GM12875 (cell line): Measurements from ENCODE around the gene KRTAP10-6.

ENCODE experiments used
- H3K4me3 ChIP-seq: one replicate; pipeline ENCODE4 v1.5.1; 2011; ENCODE audit warnings: low read depth, low read length, control low read depth
- TF ChIP-seq, protein P1 (sequence below): IDR thresholded peaks from 2 replicates; pipeline ENCODE4 v1.5.1; 2011; ENCODE audit warnings: low read depth, mild to moderate bottlenecking, control low read depth, inconsistent platforms, low read length, moderate library complexity, borderline replicate concordance; ENCODE audit not compliant: insufficient read depth

Gene KRTAP10-6

DNA sequence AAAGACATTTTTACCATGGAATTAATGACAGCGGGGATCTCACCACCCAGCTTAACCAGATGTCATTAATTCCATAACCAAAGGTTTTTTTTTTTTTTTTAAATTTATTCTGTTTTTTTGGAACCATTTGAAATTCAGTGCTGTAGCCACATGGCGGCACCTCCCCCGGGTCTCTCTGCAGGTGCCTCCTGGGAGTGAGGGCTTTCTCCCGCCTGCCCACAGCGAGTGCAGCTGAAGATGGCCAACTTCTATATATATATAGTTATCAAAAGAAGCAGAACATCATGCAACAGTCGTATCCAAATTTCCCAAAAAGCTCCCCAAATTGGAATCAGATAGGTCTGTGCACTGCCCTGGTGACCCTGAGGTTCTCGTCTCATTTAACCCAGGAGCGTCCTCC lies 23.2 kb upstream of the KRTAP10-6 start:
- no peak overlapping the region for H3K4me3 ChIP-seq
- TF ChIP-seq, protein P1, sequence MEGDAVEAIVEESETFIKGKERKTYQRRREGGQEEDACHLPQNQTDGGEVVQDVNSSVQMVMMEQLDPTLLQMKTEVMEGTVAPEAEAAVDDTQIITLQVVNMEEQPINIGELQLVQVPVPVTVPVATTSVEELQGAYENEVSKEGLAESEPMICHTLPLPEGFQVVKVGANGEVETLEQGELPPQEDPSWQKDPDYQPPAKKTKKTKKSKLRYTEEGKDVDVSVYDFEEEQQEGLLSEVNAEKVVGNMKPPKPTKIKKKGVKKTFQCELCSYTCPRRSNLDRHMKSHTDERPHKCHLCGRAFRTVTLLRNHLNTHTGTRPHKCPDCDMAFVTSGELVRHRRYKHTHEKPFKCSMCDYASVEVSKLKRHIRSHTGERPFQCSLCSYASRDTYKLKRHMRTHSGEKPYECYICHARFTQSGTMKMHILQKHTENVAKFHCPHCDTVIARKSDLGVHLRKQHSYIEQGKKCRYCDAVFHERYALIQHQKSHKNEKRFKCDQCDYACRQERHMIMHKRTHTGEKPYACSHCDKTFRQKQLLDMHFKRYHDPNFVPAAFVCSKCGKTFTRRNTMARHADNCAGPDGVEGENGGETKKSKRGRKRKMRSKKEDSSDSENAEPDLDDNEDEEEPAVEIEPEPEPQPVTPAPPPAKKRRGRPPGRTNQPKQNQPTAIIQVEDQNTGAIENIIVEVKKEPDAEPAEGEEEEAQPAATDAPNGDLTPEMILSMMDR = no peak

DNA sequence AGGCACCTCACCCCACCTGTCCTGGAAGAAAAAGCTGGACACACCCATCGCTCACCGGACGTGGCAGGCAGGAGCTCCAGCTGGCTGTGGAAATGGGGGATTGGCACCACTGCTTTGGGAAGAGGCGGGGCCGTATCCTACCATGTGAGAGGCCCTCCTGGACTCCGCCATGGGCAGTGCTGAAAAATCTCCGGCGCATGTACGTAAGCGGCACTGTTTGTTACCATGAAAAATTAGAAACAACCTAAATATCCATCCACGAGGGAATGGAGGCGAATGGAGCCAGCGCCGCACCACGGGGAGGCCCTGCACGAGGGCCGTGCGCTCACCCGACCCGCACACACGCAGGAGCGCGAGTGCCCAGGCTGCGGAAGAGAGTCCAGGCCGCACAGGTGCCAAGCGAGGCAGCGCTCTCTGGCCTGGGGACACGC lies 22.7 kb upstream of the KRTAP10-6 start:
- no peak overlapping the region for H3K4me3 ChIP-seq
- TF ChIP-seq, protein P1 = no peak

GRCh38 chr21:44614161-44614631 lies 21.9 kb upstream of the KRTAP10-6 start:
- H3K4me3 ChIP-seq = no peak overlapping the region
- TF ChIP-seq, protein P1 = no peak

DNA sequence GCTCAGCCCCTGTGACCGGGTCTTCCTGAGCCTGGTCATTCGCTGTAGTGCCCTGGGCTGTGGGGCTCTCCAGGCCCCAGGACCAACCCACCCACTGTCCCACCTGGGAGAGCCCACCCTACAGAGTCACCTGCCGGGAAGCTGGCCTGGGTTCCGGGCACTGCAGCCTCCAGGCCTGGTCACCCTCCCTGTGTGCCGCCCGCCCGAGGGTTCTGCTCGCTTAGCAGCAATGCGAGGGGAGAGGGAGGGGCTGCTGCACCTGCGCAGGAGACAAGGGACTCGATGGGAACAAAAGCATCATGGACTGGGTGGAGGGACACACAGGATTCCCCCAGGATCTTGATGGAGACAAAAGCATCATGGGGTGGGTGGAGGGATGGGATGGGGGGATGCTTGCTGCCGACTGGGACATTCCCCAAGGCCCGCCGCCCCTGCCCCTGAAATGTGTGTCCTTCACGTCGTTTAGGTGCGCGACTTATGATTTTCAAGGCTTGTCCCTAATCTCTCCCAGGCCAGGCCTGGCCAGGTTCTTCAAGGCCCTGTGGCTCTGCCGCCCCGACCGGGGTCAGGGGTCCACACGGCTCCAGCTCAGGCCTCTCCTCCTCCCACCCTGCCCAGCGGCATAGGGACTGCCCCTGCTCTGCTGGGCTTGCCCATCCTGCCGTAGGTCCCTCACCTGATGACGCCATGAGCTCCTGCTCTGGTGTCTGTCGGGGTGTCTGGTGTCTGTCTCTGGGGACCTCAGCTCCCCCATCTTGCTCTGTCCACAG lies 21.3 kb upstream of the KRTAP10-6 start:
- H3K4me3 ChIP-seq = no peak overlapping the region
- TF ChIP-seq, protein P1 = no peak

DNA sequence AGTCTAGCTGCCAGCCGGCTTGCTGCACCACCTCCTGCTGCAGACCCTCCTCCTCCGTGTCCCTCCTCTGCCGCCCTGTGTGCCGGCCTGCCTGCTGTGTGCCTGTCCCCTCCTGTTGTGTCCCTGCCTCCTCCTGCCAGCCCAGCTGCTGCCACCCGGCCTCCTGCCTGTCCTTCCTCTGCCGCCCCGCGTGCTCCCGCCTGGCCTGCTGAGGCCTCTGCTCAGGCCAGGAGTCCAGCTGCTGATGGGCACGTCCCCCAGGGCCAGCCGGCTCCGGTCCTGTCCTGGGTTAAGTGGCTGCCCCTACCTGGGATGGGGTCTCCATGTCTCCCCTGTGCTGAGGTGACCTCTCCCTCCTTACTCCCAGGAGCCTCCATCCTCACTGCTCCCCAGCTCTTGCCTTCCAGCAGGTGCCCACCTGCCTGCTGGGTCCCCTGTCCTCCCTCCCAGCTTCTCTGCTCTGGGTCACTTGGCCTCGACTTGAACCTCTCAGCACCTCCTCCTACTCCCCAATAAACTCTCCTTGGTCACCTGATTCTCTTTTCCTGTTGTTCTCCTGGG lies 20.4 kb upstream of the KRTAP10-6 start:
- TF ChIP-seq, protein P1 = no peak
- H3K4me3 ChIP-seq = no peak overlapping the region

DNA sequence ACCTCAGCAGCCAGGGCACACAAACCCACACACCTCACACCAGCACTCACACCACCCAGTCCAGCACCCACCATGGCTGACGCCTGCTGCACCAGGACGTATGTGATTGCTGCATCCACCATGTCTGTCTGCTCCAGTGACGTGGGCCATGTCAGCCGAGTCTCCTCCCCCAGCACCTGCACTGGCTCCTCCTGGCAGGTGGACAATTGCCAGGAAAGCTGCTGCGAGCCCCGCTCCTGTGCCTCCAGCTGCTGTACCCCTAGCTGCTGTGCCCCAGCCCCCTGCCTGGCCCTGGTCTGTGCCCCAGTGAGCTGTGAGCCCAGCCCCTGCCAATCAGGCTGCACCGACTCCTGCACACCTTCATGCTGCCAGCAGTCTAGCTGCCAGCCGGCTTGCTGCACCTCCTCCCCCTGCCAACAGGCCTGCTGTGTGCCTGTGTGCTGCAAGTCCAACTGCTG lies 19.8 kb upstream of the KRTAP10-6 start, which contains the start of gene KRTAP10-8:
Gene KRTAP10-8, plus strand, starts transcription at position 51 of the 458 bp plus-strand sequence. Its CDS starts 22 bp downstream, at position 73.
- no peak within 1 kb of the TSS for H3K4me3 ChIP-seq
- TF ChIP-seq, protein P1 = no peak
